Measurements from ENCODE around the gene MACROD2.
"Not testable (repeated sequence)": the region's sequence is repeated elsewhere in the genome, so short reads cannot be mapped to it uniquely, and the experiment has no call there.

Gene MACROD2

GRCh38 chr20:14981486-14981885, 986.2 kb downstream of the MACROD2 start:
- not testable (repeated sequence) for DNase-seq

- not testable (repeated sequence) for DNase-seq
Observed at GRCh38 chr20:14982324-14982723, 987.0 kb downstream of the MACROD2 start.

- DNase-seq = no peak
Observed at GRCh38 chr20:14984305-14984704, 989.0 kb downstream of the MACROD2 start.

GRCh38 chr20:14984768-14985622, 989.7 kb downstream of the MACROD2 start:
- no peak for DNase-seq

GRCh38 chr20:14986026-14986655, 990.8 kb downstream of the MACROD2 start:
- no peak for DNase-seq

GRCh38 chr20:14986656-14987055, 991.3 kb downstream of the MACROD2 start:
- no peak for DNase-seq

GRCh38 chr20:14989535-14990290, 994.4 kb downstream of the MACROD2 start:
- no peak for DNase-seq

GRCh38 chr20:14991023-14991422, 995.7 kb downstream of the MACROD2 start:
- no peak for DNase-seq

GRCh38 chr20:14992153-14992552, 996.8 kb downstream of the MACROD2 start:
- no peak for DNase-seq

- no peak for DNase-seq
Observed at GRCh38 chr20:14992961-14993360, 997.6 kb downstream of the MACROD2 start.

GRCh38 chr20:14996883-14997672, 1001.8 kb downstream of the MACROD2 start:
- DNase-seq = no peak

GRCh38 chr20:14997791-14998190, 1002.5 kb downstream of the MACROD2 start:
- DNase-seq = no peak

- DNase-seq = no peak
Observed at GRCh38 chr20:15005300-15005986, 1010.1 kb downstream of the MACROD2 start.

- no peak for DNase-seq
Observed at GRCh38 chr20:15011631-15012030, 1016.3 kb downstream of the MACROD2 start.

- no peak for DNase-seq
Observed at GRCh38 chr20:15012566-15012965, 1017.2 kb downstream of the MACROD2 start.

- DNase-seq = not testable (repeated sequence)
Observed at GRCh38 chr20:15016875-15017274, 1021.6 kb downstream of the MACROD2 start.

GRCh38 chr20:15018966-15019365, 1023.6 kb downstream of the MACROD2 start:
- no peak for DNase-seq

GRCh38 chr20:15020845-15021244, 1025.5 kb downstream of the MACROD2 start:
- no peak for DNase-seq

GRCh38 chr20:15022921-15023320, 1027.6 kb downstream of the MACROD2 start:
- DNase-seq = no peak

GRCh38 chr20:15026759-15027158, 1031.4 kb downstream of the MACROD2 start:
- DNase-seq = no peak

GRCh38 chr20:15030826-15031225, 1035.5 kb downstream of the MACROD2 start:
- no peak for DNase-seq

Data from anterior cingulate cortex (tissue), 58 donors.